IMR-90 (cell line): ENCODE data around the gene CENPN. TPM values are rescaled to one million over a fixed set of nuclear protein-coding genes. Genes with fewer than 3 reads are reported as not detected.

ENCODE experiments used
- ATAC-seq: fragments of 200-7000 bp; cut with Tn5 transposase; 2 replicates; pipeline ENCODE4 v1.9.1; 2020; ENCODE audit warnings: low read depth, mild to moderate bottlenecking, moderate library complexity
- BruUV-seq: library from RNA; stranded (reverse); fragments of 400-500 nt; replicated peaks from 2 replicates; lab custom pipeline; 2021; lab: Mats Ljungman, UMichigan
- CTCF ChIA-PET: fragments of 300-600 bp; formaldehyde crosslinking; extraction: SDS; loops from one replicate; lab custom pipeline; 2021; ENCODE audit warnings: antibody characterized with exemption; lab: Yijun Ruan, JAX
- POLR2A ChIA-PET: fragments of 300-600 bp; sonication (Branson Sonifier 250); formaldehyde crosslinking; loops from one replicate; lab custom pipeline; 2022; ENCODE audit warnings: antibody characterized with exemption; ENCODE audit not compliant: unreplicated experiment; lab: Charles Lee
- DNase-seq: peaks from one replicate; pipeline ENCODE4 v3.0.0; 2013
- H2AFZ ChIP-seq: replicated peaks from 2 replicates; pipeline ENCODE3; 2013; ENCODE audit warnings: low read length, mild to moderate bottlenecking; ENCODE audit not compliant: poor library complexity
- H2AK5ac ChIP-seq: 2 replicates; pipeline ENCODE4 v1.6.1; 2013; ENCODE audit warnings: low read depth, low read length, inconsistent platforms
- H2AK9ac ChIP-seq: replicated peaks from 2 replicates; pipeline ENCODE3; 2013; ENCODE audit warnings: mild to moderate bottlenecking, low read depth, low read length, moderate library complexity; ENCODE audit not compliant: poor library complexity
- H2BK120ac ChIP-seq: 2 replicates; pipeline ENCODE4 v1.6.1; 2013; ENCODE audit warnings: low read depth, low read length, inconsistent platforms
- H2BK15ac ChIP-seq: 3 replicates; pipeline ENCODE4 v1.6.1; 2013; ENCODE audit warnings: low read depth, low read length, inconsistent platforms
- H2BK20ac ChIP-seq: 2 replicates; pipeline ENCODE4 v1.6.1; 2013; ENCODE audit warnings: low read depth, mild to moderate bottlenecking, inconsistent platforms, low read length, moderate library complexity
- H2BK5ac ChIP-seq: 2 replicates; pipeline ENCODE4 v1.6.1; 2013; ENCODE audit warnings: mild to moderate bottlenecking, low read depth, low read length, inconsistent platforms; ENCODE audit not compliant: poor library complexity, severe bottlenecking
- H3K14ac ChIP-seq: replicated peaks from 2 replicates; pipeline ENCODE4 v1.6.1; 2013; ENCODE audit warnings: low read depth, low read length, inconsistent platforms
- H3K18ac ChIP-seq: 2 replicates; pipeline ENCODE4 v1.6.1; 2013; ENCODE audit warnings: low read depth, low read length, control low read depth
- H3K23ac ChIP-seq: 2 replicates; pipeline ENCODE4 v1.6.1; 2013; ENCODE audit warnings: low read depth, low read length, inconsistent platforms
- H3K27ac ChIP-seq: 2 replicates; pipeline ENCODE4 v1.5.1; 2013; ENCODE audit warnings: mild to moderate bottlenecking, control low read depth, low read length; ENCODE audit not compliant: insufficient read depth
- H3K27me3 ChIP-seq: 2 replicates; pipeline ENCODE4 v1.6.1; 2013; ENCODE audit warnings: low read length; ENCODE audit not compliant: control insufficient read depth, insufficient read depth
- H3K36me3 ChIP-seq: 2 replicates; pipeline ENCODE4 v1.6.1; 2013; ENCODE audit warnings: low read length, mixed read lengths; ENCODE audit not compliant: control insufficient read depth, insufficient read depth
- H3K4ac ChIP-seq: 2 replicates; pipeline ENCODE4 v1.6.1; 2013; ENCODE audit warnings: low read depth, low read length, inconsistent platforms
- H3K4me1 ChIP-seq: 2 replicates; pipeline ENCODE4 v1.6.1; 2013; ENCODE audit warnings: low read length, mixed read lengths; ENCODE audit not compliant: control insufficient read depth, insufficient read depth
- H3K4me2 ChIP-seq: 2 replicates; pipeline ENCODE4 v1.6.1; 2013; ENCODE audit warnings: low read depth, mild to moderate bottlenecking, control low read depth, low read length, moderate library complexity
- H3K4me3 ChIP-seq: 2 replicates; pipeline ENCODE4 v1.5.1; 2013; ENCODE audit warnings: low read depth, mild to moderate bottlenecking, control low read depth, low read length, moderate library complexity; ENCODE audit not compliant: insufficient read depth
- H3K56ac ChIP-seq: 2 replicates; pipeline ENCODE4 v1.6.1; 2013; ENCODE audit warnings: low read length, inconsistent platforms; ENCODE audit not compliant: insufficient read depth; ENCODE audit errors: extremely low read depth
- H3K79me1 ChIP-seq, 2 experiments: 2 replicates each; pipeline ENCODE4 v1.6.1; 2013; ENCODE audit warnings: low read length in 2 of 2, inconsistent platforms in 1 of 2, low read depth in 1 of 2
- H3K9ac ChIP-seq: 2 replicates; pipeline ENCODE4 v1.6.1; 2013; ENCODE audit warnings: low read depth, low read length, control low read depth
- H3K9me1 ChIP-seq: 2 replicates; pipeline ENCODE4 v1.6.1; 2013; ENCODE audit warnings: low read length, inconsistent platforms; ENCODE audit not compliant: insufficient read depth
- H3K9me3 ChIP-seq: 2 replicates; pipeline ENCODE4 v1.6.1; 2013; ENCODE audit warnings: low read length; ENCODE audit not compliant: control insufficient read depth, insufficient read depth
- H4K20me1 ChIP-seq: 2 replicates; pipeline ENCODE4 v1.6.1; 2013; ENCODE audit warnings: low read length, inconsistent platforms; ENCODE audit not compliant: insufficient read depth
- H4K5ac ChIP-seq: 2 replicates; pipeline ENCODE4 v1.6.1; 2013; ENCODE audit warnings: mild to moderate bottlenecking, low read depth, low read length, control low read depth
- H4K8ac ChIP-seq, 2 experiments: 2 replicates each; pipeline ENCODE4 v1.6.1; 2013; ENCODE audit warnings: low read depth in 2 of 2, low read length in 2 of 2, control low read depth in 1 of 2, inconsistent platforms in 1 of 2
- H4K91ac ChIP-seq: 2 replicates; pipeline ENCODE4 v1.6.1; 2013; ENCODE audit warnings: low read depth, low read length, inconsistent platforms; ENCODE audit not compliant: insufficient read depth
- BHLHE40 ChIP-seq: fragments of 150-350 bp; IDR thresholded peaks from 2 replicates; pipeline ENCODE4 v1.6.1; 2016; ENCODE audit warnings: mild to moderate bottlenecking, low read depth, low read length
- CEBPB ChIP-seq: IDR thresholded peaks from 2 replicates; pipeline ENCODE4 v1.6.1; 2012; ENCODE audit warnings: low read depth, low read length, improper control_type of control experiment
- MAFK ChIP-seq: IDR thresholded peaks from 2 replicates; pipeline ENCODE4 v1.6.1; 2012; ENCODE audit warnings: low read depth, low read length, improper control_type of control experiment
- MAZ ChIP-seq: IDR thresholded peaks from 2 replicates; pipeline ENCODE4 v1.6.1; 2012; ENCODE audit warnings: low read depth, mild to moderate bottlenecking, low read length, improper control_type of control experiment, moderate library complexity, borderline replicate concordance
- MXI1 ChIP-seq: IDR thresholded peaks from 2 replicates; pipeline ENCODE4 v1.6.1; 2012; ENCODE audit warnings: low read depth, mild to moderate bottlenecking, low read length, moderate library complexity, borderline replicate concordance
- NFE2L2 ChIP-seq: fragments of 150-350 bp; IDR thresholded peaks from 2 replicates; pipeline ENCODE4 v1.6.1; 2016; ENCODE audit warnings: low read depth, mild to moderate bottlenecking, low read length
- POLR2A ChIP-seq: IDR thresholded peaks from 2 replicates; pipeline ENCODE4 v1.6.1; 2012; ENCODE audit warnings: mild to moderate bottlenecking, low read depth, low read length
- RAD21 ChIP-seq: IDR thresholded peaks from 2 replicates; pipeline ENCODE4 v1.6.1; 2012; ENCODE audit warnings: low read length, improper control_type of control experiment
- RCOR1 ChIP-seq: IDR thresholded peaks from 2 replicates; pipeline ENCODE4 v1.6.1; 2012; ENCODE audit warnings: mild to moderate bottlenecking, low read length, improper control_type of control experiment; ENCODE audit not compliant: insufficient replicate concordance
- RFX5 ChIP-seq: IDR thresholded peaks from 2 replicates; pipeline ENCODE4 v1.8.0; 2012; ENCODE audit warnings: low read depth, mild to moderate bottlenecking, low read length, moderate library complexity
- SMC3 ChIP-seq: fragments of 150-350 bp; IDR thresholded peaks from 2 replicates; pipeline ENCODE4 v1.6.1; 2016; ENCODE audit warnings: low read depth, mild to moderate bottlenecking, antibody characterized with exemption, low read length, moderate library complexity
- WGBS, 2 experiments: methylation state at CpG; one replicate each; pipeline versions ENCODE4 v1.1.5 to v1.1.7; 2013; ENCODE audit warnings: missing lambda C conversion rate in 2 of 2; ENCODE audit not compliant: insufficient read length in 1 of 2; ENCODE audit errors: extremely low coverage in 2 of 2; 5-methylcytosine and 5-hydroxymethylcytosine counted together
- dilution Hi-C: fragments of 300-500 bp; cut with HindIII; formaldehyde crosslinking; loops from one replicate; pipeline ENCODE4 v1.14.3; 2018; ENCODE audit warnings: low sequenced_read_pairs; ENCODE audit not compliant: unreplicated experiment
- in situ Hi-C: fragments of 300-500 bp; cut with MboI; formaldehyde crosslinking; loops from 3 replicates; pipeline ENCODE4 v1.14.3; 2019; ENCODE audit warnings: low sequenced_read_pairs, inconsistent platforms, mixed read lengths
- intact Hi-C: fragments of 100-400 bp; cut with micrococcal nuclease; formaldehyde crosslinking; loops from 2 replicates; pipeline ENCODE4 v1.10.0; 2022
- polyA plus RNA-seq, 3 experiments: library from polyadenylated mRNA; depleted of rRNA; stranded (reverse); fragments of >200 nt; gene quantifications; 2 replicates each; pipeline ENCODE4 v1.2.3, GENCODE V29; 2012; ENCODE audit warnings: low replicate concordance in 1 of 3
- total RNA-seq: library from RNA; depleted of rRNA; stranded (reverse); fragments of >200 nt; gene quantifications from 2 replicates; pipeline ENCODE4 v1.2.3, GENCODE V29; 2012
- TF ChIP-seq, protein P1 (sequence below): fragments of 150-350 bp; IDR thresholded peaks from 2 replicates; pipeline ENCODE4 v1.6.1; 2017; ENCODE audit warnings: mild to moderate bottlenecking, antibody characterized with exemption, low read length, low read depth
- TF ChIP-seq, protein P2 (sequence below): conservative IDR thresholded peaks from 2 replicates; pipeline ENCODE4 v1.5.1; 2012; ENCODE audit warnings: mild to moderate bottlenecking, low read depth, low read length, improper control_type of control experiment

CENPN gene
- total and polyA plus RNA-seq, 2 of the 4 experiments (the other 2 are of a cell fraction) = 20.5 to 22.8 TPM

DNA sequence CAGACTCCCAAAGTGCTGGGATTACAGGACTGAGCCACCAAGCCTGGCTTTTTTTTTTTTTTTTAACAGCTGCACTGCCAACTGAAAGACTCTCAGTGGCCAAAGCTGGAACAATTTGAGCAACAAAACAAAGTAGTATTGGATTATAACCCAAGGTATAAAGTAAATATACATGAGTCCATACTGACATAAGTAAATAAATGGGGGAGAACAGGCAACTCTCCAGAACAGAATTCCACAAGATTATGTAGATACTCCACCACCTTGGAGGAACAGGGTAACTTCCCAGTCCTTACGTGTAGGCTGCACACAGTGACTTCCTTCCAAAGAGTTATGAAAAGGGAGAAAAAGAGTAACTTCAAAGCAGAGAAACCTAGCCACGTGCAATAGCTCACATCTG, 16.0 kb upstream of the CENPN start:
- TF ChIP-seq, protein P1, sequence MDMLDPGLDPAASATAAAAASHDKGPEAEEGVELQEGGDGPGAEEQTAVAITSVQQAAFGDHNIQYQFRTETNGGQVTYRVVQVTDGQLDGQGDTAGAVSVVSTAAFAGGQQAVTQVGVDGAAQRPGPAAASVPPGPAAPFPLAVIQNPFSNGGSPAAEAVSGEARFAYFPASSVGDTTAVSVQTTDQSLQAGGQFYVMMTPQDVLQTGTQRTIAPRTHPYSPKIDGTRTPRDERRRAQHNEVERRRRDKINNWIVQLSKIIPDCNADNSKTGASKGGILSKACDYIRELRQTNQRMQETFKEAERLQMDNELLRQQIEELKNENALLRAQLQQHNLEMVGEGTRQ = no peak
- TF ChIP-seq RAD21 = no peak
- no peak for TF ChIP-seq MXI1
- no peak for TF ChIP-seq BHLHE40
- TF ChIP-seq RCOR1 = no peak
- TF ChIP-seq, protein P2, sequence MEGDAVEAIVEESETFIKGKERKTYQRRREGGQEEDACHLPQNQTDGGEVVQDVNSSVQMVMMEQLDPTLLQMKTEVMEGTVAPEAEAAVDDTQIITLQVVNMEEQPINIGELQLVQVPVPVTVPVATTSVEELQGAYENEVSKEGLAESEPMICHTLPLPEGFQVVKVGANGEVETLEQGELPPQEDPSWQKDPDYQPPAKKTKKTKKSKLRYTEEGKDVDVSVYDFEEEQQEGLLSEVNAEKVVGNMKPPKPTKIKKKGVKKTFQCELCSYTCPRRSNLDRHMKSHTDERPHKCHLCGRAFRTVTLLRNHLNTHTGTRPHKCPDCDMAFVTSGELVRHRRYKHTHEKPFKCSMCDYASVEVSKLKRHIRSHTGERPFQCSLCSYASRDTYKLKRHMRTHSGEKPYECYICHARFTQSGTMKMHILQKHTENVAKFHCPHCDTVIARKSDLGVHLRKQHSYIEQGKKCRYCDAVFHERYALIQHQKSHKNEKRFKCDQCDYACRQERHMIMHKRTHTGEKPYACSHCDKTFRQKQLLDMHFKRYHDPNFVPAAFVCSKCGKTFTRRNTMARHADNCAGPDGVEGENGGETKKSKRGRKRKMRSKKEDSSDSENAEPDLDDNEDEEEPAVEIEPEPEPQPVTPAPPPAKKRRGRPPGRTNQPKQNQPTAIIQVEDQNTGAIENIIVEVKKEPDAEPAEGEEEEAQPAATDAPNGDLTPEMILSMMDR = no peak
- no peak for TF ChIP-seq POLR2A
- no peak for TF ChIP-seq RFX5
- TF ChIP-seq MAZ = no peak
- TF ChIP-seq SMC3 = no peak
- TF ChIP-seq MAFK = no peak
- TF ChIP-seq CEBPB = no peak
- no peak for TF ChIP-seq NFE2L2
- no peak for ATAC-seq
- no peaks in the 10 kb centered on the region; the same call in 1 of the 2 replicates for H3K36me3 ChIP-seq
- H3K79me1 ChIP-seq = peaks cover 40 to 55% of the 10 kb centered on the region in 2 experiments
- peaks cover 2% of the 10 kb centered on the region; the same call in 1 of the 2 replicates for H3K9me1 ChIP-seq
- H4K20me1 ChIP-seq = no peaks in the 10 kb centered on the region
- peak overlapping the region; percentile 37; the same call in 1 of the 2 replicates for H3K23ac ChIP-seq
- no peak overlapping the region for H2AFZ ChIP-seq
- H3K14ac ChIP-seq = no peak overlapping the region
- H4K8ac ChIP-seq = no peak overlapping the region
- no peak overlapping the region for H3K56ac ChIP-seq
- no peak overlapping the region for H4K91ac ChIP-seq
- H3K4ac ChIP-seq = no peak overlapping the region; the same call in 1 of the 2 replicates
- WGBS, 2 experiments = no CpG with 5 or more reads among the region's 2 CpGs
- intact Hi-C loops (no loop called here), in situ Hi-C loops (no loop called here), dilution Hi-C loops (no loop called here)
- H4K5ac ChIP-seq = no peak overlapping the region
- H2BK20ac ChIP-seq = no peak overlapping the region
- BruUV-seq = no TSS peak
- H3K18ac ChIP-seq = no peak overlapping the region
- H3K9me3 ChIP-seq = no peaks in the 10 kb centered on the region
- ChIA-PET POLR2A (no interaction called here), CTCF (interaction anchor here (0.6 kb wide), 1 partner anchor 14 kb away, joined by 3 read pairs; no protein-coding TSS in a partner anchor)
- H3K9ac ChIP-seq = no peak overlapping the region
- peaks cover 11% of the 10 kb centered on the region for H3K4me1 ChIP-seq
- no peak overlapping the region for H2AK5ac ChIP-seq
- H3K27me3 ChIP-seq = no peaks in the 10 kb centered on the region
- no peak overlapping the region for H2BK15ac ChIP-seq
- no peak overlapping the region for H2BK5ac ChIP-seq
- no peak overlapping the region for H2AK9ac ChIP-seq
- no peak overlapping the region for H3K27ac ChIP-seq
- no peak for DNase-seq
- no peak overlapping the region for H3K4me3 ChIP-seq
- no peak overlapping the region for H3K4me2 ChIP-seq
- H2BK120ac ChIP-seq = no peak overlapping the region
